GM12801 (cell line): ENCODE results near the gene SHROOM4.

Source experiments
- CTCF ChIP-seq: IDR thresholded peaks from one replicate; pipeline ENCODE4 v1.5.1; 2011; ENCODE audit warnings: control low read depth; ENCODE audit not compliant: insufficient read length; ENCODE audit errors: extremely low read depth

Gene SHROOM4

GRCh38 chrX:50643525-50644137 is 170.4 kb downstream of the SHROOM4 start:
- no peak for TF ChIP-seq CTCF

- TF ChIP-seq CTCF = no peak
Observed at GRCh38 chrX:50638123-50638522, 175.9 kb downstream of the SHROOM4 start.

DNA sequence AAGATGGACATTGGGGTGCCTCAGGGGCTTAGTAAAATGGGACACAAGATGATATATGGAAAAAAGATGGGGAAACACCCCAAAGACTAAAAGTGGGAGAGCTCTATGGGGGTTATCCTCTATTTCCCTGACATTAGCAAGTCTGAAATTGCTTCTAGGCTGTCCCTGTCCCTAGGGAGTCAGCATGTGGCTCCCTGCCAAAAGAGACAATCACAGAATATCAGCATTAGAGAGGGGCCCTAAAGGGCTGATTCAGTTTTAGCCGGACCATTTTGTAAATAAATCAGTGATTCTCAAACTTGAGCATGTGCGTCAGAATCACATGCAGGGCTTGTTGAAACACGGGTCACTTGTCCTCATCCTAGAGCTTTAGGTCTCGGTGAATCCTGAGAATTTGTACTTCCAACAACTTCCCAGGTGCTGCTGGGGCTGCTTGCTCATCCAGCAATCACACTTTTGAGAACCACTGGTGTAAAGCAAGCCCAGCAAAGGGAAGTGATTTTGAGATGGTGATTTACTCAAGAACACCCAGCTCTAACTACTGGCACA is 178.1 kb downstream of the SHROOM4 start:
- TF ChIP-seq CTCF = no peak

- no peak for TF ChIP-seq CTCF
Observed at GRCh38 chrX:50635162-50635561, 178.8 kb downstream of the SHROOM4 start.

- no peak for TF ChIP-seq CTCF
Observed at GRCh38 chrX:50629774-50630173, 184.2 kb downstream of the SHROOM4 start.

- no peak for TF ChIP-seq CTCF
Observed at GRCh38 chrX:50627696-50628095, 186.3 kb downstream of the SHROOM4 start.

GRCh38 chrX:50626432-50626831 is 187.6 kb downstream of the SHROOM4 start:
- no peak for TF ChIP-seq CTCF
